VCaP (cell line): ENCODE results near the gene SLC40A1.

ENCODE experiments used
- H3K27ac ChIP-seq: fragments of 450-650 bp; 2 replicates; pipeline ENCODE4 v1.5.1; 2017
- TF ChIP-seq, protein P1 (sequence below): fragments of 450-650 bp; conservative IDR thresholded peaks from 2 replicates; pipeline ENCODE4 v1.5.1; 2017; ENCODE audit warnings: mild to moderate bottlenecking, moderate library complexity

Gene SLC40A1

DNA sequence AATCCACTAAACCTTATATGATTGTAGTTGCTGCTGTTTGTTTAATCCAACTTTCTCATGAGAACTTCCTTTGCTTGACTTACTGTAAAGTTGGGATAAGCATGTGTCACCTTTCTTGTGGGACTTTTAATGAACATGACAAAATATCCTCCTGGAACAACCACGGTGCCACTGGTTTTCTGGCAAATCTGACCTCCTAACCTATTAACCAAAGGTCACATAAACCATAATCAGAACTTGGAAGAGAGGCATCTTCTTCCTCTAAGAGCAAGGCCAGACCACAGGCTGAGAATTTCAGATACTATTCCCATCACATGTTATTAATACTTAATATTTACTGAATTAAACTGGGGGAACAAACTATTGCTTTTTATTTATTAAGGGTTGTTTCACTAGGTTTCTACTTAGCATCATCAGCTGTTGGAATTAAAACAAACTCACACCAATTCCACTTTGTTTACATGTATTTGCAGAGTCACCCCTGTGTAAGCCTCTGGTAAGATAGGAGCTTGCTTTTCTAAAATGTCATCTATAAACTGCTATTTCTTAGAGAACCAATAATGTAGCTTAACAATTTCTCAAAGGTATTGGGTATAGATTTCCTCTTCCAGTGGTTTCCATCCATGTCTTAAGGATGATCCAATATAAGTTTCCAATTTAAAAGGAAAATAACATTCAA lies 2.2 kb downstream of the SLC40A1 start:
- TF ChIP-seq, protein P1, sequence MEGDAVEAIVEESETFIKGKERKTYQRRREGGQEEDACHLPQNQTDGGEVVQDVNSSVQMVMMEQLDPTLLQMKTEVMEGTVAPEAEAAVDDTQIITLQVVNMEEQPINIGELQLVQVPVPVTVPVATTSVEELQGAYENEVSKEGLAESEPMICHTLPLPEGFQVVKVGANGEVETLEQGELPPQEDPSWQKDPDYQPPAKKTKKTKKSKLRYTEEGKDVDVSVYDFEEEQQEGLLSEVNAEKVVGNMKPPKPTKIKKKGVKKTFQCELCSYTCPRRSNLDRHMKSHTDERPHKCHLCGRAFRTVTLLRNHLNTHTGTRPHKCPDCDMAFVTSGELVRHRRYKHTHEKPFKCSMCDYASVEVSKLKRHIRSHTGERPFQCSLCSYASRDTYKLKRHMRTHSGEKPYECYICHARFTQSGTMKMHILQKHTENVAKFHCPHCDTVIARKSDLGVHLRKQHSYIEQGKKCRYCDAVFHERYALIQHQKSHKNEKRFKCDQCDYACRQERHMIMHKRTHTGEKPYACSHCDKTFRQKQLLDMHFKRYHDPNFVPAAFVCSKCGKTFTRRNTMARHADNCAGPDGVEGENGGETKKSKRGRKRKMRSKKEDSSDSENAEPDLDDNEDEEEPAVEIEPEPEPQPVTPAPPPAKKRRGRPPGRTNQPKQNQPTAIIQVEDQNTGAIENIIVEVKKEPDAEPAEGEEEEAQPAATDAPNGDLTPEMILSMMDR = no peak

DNA sequence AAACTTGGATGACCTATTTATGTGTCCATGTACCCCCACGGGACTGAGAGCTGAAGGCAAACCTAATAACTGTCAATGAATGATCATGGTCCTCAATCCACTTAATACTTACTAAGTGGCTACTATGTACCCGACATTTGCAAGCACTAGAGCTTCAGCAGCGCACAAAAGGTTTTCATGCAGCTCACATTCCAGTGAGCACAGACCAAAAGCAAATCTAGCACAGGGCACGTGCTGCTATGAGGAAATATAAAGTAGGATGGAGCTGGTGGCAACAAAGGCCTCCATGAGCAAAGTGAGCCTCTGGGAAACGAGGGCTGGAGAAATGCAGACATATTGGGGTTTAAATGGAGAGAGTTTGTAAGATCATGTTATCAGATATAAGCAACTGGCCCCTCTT lies 3.5 kb downstream of the SLC40A1 start:
- no peak overlapping the region for H3K27ac ChIP-seq
- TF ChIP-seq, protein P1 = no peak

More for the DNA sequence above, 2.2 kb downstream of the SLC40A1 start:
- H3K27ac ChIP-seq = no peak overlapping the region

DNA sequence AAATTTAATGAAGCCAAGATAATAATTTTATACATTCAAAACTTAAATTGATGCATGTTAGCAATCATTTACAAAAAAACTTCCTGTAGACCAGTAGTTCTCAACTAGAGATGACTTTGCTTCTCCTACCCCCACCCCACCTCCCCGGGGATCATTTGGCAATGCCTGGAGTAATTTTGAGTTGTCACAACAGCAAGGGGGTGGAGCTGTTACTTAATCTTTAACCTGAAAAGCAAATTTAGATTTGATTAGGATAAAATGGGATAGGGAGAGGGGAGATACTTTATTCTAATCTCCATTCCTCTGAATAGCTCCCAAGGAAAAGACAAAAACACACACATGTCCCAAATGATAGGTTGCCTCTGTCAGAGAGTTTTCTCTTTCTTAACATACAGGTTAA lies 4.2 kb downstream of the SLC40A1 start:
- TF ChIP-seq, protein P1 = no peak
- H3K27ac ChIP-seq = no peak overlapping the region

DNA sequence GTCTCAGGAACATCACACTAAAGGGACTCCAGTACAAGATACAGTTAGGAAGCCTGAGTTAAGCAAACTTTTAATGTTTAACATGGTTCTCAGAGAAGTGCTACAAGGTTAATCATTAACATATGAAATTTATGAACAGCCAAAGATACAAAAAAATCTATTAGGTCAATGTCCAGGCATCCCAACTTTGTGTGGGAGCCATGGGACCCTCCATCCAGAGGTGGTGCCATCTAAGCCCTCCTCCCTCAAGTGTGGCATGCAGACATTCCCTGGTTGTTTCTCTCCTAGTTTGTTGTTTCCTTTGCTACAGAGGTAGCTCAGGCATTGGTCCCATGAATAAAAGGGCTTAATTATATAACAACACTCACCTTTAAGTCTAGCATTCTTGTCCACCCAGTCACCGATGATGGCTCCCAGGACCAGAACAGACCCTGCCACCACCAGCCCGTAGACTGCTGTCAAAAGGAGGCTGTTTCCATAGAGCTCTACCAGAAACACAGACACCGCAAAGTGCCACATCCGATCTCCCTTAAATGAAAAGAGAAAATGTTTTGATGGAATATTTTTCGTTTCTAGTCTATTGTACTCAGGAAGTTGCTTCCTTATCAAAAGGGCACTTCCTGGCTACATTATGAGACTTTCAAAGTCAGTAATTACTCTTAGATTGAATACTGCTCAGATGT lies 5.7 kb downstream of the SLC40A1 start:
- TF ChIP-seq, protein P1 = no peak

DNA sequence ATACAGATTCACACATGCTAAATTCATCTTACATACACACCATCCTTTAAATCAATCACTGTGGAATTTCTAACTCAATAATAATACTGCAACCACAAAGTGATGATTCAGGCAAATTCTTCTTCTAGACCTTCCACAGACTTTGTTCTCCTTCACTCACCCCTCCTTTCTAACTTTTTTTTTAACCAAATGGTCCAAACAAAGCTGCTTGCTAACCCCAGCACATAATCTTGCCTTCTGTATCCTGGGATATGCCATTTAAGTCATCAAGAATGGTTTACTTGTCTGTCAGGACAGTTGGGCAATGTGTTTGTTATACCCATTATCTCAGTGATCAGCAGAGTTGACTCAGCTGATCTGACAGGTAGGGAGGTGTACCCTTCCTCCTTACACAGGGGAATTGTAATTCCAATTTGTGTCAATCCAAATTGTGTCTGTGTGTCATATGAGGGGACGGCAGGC lies 10.0 kb downstream of the SLC40A1 start:
- no peak overlapping the region for H3K27ac ChIP-seq
- TF ChIP-seq, protein P1 = no peak

More for the DNA sequence above, 5.7 kb downstream of the SLC40A1 start:
- peak overlapping the region; percentile 64 for H3K27ac ChIP-seq

DNA sequence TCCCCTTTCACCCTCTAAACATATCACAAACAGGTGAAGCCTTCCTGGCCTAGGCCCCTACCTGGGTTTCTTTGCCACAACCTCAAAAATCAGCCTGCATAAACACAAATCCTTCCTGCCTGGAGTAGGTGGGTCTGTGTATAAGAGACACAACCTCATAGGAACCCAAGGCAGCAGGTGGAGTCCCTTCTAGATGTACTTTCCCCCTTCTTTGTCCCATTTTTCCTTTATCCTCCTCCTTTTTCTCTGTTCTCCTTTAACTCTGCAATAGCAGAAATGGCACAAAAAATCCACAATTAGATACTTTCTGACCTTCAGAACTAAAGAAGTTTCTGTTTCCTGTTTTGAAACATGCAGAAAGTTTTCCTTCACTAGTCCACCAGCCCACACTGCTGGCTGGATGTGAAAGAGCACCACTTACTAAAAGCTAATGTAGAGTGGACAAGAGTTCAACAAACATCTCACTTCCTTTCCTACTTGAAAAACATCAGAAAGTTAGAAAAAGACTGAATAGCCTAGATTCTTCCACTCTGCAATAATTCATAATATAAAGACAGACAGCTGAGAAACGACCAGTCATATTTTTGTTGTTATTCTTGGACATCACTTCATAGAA lies 11.2 kb downstream of the SLC40A1 start:
- TF ChIP-seq, protein P1 = no peak

DNA sequence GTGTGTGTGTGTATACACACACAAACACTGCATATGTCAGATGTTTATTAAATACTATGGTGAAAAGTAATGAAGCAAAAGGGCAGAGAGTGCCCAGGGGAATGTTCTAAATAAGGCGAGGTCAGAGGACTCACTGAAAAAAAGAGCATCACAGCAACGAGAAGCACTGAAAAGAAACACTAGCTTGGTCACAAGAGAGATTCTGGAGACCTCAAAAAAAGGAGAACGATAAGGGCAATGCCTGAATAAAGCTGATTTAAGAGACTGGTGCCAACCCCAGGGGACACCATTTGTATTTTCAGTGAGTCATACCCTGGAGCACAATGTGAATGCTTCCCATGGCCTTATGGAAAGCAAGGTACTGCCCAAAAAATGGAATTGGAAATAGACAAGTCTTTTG lies 14.5 kb downstream of the SLC40A1 start:
- H3K27ac ChIP-seq = no peak overlapping the region
- TF ChIP-seq, protein P1 = no peak

More for the DNA sequence above, 11.2 kb downstream of the SLC40A1 start:
- no peak overlapping the region for H3K27ac ChIP-seq
